Measurements from ENCODE around the gene PRRT4.
A peak's percentile ranks its signal among the peaks of the same experiment; 100 is the strongest.

Gene PRRT4

GRCh38 chr7:128394904-128395496 lies 33.5 kb upstream of the PRRT4 start:
- DNase-seq: no peak

DNA sequence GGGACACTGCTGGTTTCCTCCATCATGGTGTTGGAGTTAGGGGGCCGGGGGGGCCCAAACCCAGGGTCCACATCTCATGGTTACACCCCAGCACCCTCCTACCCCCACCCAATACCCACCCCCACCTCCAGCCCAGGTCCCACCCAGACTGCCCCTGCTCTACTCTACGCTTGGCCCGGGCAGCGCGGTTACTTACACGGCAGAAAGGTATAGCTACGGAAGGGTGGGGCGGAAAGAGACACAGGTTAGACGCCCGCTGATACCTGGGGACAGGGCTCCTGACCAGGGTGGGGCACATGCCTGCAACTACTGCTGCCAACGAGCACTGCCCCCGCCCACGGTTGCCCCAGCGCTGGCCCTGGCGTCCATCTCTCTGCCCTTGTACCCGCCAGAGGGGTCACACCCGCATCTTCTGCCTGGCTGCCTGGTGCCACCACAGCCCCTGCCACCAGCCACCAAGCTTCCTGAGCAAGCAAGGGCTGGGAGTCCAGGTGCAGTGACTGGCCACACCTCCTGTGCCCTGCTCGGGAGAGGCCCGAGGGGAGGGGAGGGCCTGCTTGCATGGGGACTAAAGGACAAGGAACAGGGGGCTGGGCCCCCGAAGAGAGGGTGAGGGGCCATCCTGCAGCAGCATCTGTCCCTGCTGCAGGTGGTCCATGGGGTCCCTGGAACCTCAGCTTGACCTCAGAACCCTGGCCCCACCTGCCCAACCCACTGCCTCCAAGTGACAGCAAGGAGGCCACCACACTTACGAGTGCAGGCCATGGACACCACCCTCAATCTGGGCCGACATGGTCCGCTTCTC lies 32.2 kb upstream of the PRRT4 start:
- DNase-seq: no peak

- DNase-seq: no peak
These were observed 31.2 kb upstream of the PRRT4 start for GRCh38 chr7:128392446-128393327.

GRCh38 chr7:128391805-128392204 lies 30.3 kb upstream of the PRRT4 start:
- no peak for DNase-seq

GRCh38 chr7:128390871-128391565 lies 29.5 kb upstream of the PRRT4 start:
- no peak for DNase-seq

GRCh38 chr7:128389618-128390329 lies 28.3 kb upstream of the PRRT4 start:
- no peak for DNase-seq

- DNase-seq: no peak
These were observed 27.7 kb upstream of the PRRT4 start for GRCh38 chr7:128389085-128389617.

GRCh38 chr7:128388145-128388485 lies 26.6 kb upstream of the PRRT4 start:
- DNase-seq: no peak

DNA sequence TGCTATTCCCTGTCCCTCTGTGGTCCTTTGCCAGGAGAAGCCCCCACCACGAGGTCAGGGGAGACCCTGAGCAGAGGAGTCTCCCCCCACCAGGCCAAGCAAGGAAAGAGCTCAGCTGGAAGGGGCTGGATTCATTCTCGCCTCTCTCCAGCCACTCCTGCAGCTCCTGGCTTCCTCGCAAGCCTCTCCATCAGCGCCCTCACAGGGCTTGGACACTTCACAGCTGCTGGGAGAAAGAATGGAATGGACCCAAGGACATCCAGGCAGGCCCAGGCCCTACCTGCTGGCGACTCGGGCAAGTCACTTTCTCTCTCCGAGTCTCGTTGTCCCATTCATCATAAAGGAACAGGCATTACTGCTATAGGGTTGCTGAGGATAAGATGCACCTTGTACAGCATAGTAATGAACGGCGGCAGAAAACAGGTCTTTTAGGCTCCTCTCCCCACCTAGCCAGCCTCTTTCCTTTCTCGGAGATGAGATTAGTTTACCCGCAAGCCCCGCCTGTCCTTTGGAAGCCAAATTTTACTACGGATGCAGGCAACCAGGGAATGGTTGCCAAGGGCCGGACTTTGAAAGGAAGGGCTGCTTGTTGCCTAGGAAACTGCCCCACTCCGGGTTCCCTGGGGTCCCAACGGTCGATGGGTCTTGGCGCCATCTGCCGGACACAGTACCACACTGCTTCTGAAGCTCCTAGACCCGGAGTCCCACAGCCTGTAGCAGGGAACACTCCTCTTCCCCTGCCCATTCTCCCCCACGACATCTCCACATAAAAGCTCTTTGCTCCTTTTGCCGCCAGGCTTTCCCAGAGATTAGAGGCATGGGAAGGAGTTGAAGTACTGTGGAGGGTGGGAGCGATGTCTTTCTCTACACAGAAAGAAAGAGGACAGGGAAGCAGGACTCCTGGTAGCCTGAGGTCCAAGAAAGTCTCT lies 26.0 kb upstream of the PRRT4 start:
- DNase-seq: peak; percentile 95

- no peak for DNase-seq
These were observed 24.8 kb upstream of the PRRT4 start for GRCh38 chr7:128385988-128386925.

- DNase-seq: no peak
These were observed 23.2 kb upstream of the PRRT4 start for GRCh38 chr7:128384726-128385125.

DNA sequence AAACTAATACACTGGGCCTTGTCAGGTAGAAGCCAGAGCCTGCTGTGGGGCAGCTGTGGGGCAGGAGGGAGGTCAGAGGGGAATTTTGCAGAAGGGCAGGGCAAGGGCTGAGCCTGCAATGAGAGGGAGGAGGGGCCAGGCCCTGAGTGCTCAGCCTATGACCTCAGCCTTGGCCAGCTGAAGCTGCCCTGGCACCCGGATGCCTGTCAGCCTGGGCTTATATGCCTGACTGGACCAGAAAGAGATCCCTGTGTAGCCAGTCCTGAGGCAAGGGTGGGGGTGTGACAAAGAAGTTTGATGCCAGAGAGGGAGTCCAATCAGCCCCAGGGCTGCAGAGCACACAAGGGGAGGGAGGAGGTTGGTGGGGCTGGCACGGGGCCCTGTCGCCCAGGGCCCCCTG lies 22.3 kb upstream of the PRRT4 start:
- peak; percentile 50 for DNase-seq

DNA sequence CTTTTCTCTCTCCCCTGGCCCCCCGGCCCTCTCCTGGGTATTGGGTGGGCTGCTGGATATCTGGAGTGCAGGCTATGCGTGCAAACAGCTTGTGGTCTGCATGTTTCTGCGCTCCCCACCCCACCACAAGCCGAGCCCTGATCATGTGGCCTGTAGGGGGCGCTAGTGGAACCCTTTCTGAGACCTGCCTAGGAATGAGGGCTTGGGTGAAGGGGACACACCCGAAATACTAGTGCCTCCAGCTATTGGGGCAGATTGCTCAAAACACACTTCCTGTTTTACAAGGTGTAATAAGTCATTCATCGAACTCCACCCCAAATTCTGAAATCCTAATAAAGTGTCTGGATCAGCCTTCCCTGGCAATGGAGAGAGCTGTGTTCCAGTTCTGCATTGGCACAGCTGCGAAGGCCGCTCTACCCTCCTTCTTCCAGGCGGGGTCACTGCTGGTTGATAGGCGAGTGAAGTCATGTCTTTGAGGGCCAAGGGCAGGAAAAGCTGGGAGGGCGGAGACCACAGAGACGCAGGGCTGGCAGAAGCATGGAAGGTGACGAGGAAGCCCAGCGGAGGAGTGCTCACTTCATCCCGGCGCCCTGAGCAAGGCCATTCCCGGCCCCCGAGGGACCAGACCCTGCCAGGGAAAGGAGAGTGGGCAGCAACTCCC lies 19.8 kb upstream of the PRRT4 start:
- DNase-seq: peak; percentile 64

- DNase-seq: peak; percentile 55
These were observed 19.1 kb upstream of the PRRT4 start for GRCh38 chr7:128380483-128381106.

DNA sequence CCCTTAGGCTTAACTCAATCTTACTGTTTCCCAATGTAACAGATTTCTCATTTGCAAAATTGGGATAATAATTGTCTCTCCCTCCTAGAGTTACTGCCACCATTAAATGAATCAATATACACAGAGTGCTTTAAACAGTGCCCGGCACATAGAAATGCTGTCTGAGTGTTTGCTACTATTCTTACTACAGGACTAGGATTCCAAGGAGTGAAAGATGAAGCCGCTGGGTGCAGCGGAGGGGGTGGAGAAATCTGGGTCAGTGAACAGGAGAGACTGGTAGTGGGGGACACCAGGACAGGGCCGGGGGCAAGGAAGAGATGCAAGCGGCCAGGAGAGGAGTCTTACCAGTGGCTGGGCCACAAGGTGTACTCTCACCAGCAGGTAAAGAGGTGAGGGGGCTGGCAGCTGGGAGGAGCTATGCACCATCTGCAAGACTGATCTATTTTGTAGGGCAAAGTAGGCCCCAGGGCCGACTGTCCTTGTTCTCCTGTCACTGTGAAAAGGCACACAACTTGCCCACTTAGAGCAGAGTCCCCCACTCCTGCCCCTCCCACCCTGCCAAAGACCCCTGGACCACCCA lies 18.5 kb upstream of the PRRT4 start:
- DNase-seq: peak; percentile 45

DNA sequence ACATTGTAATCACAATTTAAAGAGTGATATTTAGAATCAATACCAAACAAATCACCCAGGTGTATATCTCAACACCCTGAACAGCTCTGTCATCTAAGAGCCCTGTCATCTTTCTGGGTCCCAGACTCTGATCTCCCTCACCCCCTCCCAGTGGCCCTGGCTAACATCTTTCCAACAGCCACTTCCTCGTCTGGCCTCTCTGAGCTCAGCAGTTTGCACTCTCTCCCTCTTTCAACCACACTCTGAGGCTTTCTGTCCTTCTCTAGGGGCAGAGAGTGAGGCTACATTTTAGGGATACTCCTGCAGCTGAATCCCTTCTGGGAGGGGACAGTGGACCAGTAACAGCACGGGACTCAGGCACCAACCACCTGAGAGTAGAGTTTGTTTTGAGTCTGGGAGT lies 17.1 kb upstream of the PRRT4 start:
- no peak for DNase-seq

- DNase-seq: no peak
These were observed 14.6 kb upstream of the PRRT4 start for GRCh38 chr7:128376077-128376476.

DNA sequence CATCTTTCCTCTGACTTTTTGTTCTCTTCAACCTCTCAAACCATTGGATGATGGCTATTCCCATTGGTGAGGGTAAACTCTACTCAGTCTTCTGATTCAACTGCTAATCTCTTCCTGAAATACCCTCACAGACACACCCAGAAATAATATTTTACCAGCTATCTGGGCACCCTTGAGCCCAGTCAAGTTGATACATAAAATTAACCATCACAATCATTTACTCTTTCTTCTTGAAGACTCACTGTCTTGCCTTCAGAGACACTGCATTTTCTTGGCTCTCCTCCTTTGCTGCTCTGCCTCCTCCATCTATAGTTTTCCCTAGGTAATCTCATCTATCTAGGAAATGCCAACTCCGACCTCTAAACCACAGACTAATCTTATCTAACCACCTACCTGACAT lies 12.6 kb upstream of the PRRT4 start:
- DNase-seq: no peak
